WERI-Rb-1 (cell line): Measurements from ENCODE around the gene MGAT5.
"Not testable (repeated sequence)": the region's sequence is repeated elsewhere in the genome, so short reads cannot be mapped to it uniquely, and the experiment has no call there.

ENCODE experiments used
- DNase-seq: peaks from one replicate; pipeline ENCODE4 v3.0.0-alpha.2; 2020
- H3K27ac ChIP-seq: fragments of 250-450 bp; sonication (Bioruptor Pico); 2 replicates; pipeline ENCODE4 v1.5.1; 2020; ENCODE audit warnings: mild to moderate bottlenecking, moderate library complexity
- H3K27me3 ChIP-seq: fragments of 250-450 bp; sonication (Bioruptor Pico); 2 replicates; pipeline ENCODE4 v1.5.1; 2021; ENCODE audit warnings: mild to moderate bottlenecking, low read depth, moderate library complexity; ENCODE audit not compliant: insufficient read depth, severe bottlenecking
- H3K36me3 ChIP-seq: fragments of 250-450 bp; sonication (Bioruptor Pico); 2 replicates; pipeline ENCODE4 v1.5.1; 2020; ENCODE audit warnings: mild to moderate bottlenecking, moderate library complexity
- H3K4me3 ChIP-seq: 2 replicates; pipeline ENCODE4 v1.5.1; 2011; ENCODE audit warnings: low read depth, mild to moderate bottlenecking, control low read depth, low read length
- H3K9me3 ChIP-seq: fragments of 250-450 bp; sonication (Bioruptor Pico); 2 replicates; pipeline ENCODE4 v1.5.1; 2021; ENCODE audit warnings: mild to moderate bottlenecking, moderate library complexity; ENCODE audit not compliant: severe bottlenecking
- TF ChIP-seq, protein P1 (sequence below): IDR thresholded peaks from 2 replicates; pipeline ENCODE4 v1.5.1; 2011; ENCODE audit warnings: low read depth, mild to moderate bottlenecking, control low read depth, inconsistent platforms, low read length

Gene MGAT5

DNA sequence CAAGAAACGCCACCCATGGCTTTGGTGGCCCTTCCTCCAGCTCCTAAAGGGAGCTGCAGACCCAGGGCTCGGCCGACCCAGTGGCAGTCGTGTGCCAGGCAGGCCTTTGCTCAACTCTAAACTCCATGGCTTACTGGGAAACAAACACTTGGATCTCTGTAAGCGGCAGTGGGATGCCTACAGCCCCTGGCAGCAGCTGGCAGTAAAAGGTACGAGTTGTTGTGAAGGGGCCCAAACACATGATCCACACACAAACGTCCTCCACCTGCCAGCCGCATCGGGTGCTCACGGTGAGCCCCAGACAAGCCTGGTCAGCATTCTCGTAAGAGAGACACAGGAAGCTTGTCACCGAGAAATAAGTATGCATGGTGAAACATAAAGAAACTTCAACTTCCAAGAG is 214.9 kb downstream of the MGAT5 start:
- TF ChIP-seq, protein P1, sequence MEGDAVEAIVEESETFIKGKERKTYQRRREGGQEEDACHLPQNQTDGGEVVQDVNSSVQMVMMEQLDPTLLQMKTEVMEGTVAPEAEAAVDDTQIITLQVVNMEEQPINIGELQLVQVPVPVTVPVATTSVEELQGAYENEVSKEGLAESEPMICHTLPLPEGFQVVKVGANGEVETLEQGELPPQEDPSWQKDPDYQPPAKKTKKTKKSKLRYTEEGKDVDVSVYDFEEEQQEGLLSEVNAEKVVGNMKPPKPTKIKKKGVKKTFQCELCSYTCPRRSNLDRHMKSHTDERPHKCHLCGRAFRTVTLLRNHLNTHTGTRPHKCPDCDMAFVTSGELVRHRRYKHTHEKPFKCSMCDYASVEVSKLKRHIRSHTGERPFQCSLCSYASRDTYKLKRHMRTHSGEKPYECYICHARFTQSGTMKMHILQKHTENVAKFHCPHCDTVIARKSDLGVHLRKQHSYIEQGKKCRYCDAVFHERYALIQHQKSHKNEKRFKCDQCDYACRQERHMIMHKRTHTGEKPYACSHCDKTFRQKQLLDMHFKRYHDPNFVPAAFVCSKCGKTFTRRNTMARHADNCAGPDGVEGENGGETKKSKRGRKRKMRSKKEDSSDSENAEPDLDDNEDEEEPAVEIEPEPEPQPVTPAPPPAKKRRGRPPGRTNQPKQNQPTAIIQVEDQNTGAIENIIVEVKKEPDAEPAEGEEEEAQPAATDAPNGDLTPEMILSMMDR: no peak
- Histone ChIP-seq H3K27ac (no peak overlapping the region), H3K27me3 (no peaks in the 10 kb centered on the region), H3K36me3 (no peaks in the 10 kb centered on the region), H3K4me3 (no peak overlapping the region), H3K9me3 (no peaks in the 10 kb centered on the region)
- DNase-seq: no peak

DNA sequence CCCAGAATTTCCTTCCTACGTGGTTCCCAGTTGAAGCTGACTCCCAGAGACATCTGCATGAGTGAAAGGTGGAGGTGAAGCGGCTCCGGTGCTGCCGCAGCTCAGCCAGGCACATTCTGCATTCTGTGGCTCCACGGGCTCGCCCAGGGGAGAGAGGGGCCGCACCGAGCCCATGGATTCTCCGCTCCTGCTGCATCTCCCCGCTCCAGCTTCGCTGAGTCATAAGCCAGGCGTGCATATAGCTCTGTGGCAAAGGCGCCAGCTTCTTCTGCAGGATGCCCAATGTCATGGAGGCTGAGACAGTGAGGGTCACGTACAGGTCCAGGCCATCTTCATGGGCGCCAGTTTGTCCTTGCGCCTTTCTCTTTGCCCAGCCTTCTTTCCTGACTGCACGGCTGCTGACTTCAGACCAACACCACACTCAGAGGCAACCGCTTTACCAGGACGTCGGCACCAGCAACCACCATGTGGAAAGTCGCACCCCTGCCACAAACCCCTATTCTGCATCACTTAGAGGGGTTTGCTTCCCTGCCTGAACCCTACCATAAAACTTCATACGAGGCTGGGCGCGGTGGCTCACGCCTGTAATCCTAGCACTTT is 215.7 kb downstream of the MGAT5 start:
- Histone ChIP-seq H3K9me3 (no peaks in the 10 kb centered on the region), H3K36me3 (no peaks in the 10 kb centered on the region), H3K4me3 (no peak overlapping the region), H3K27me3 (no peaks in the 10 kb centered on the region), H3K27ac (no peak overlapping the region)
- no peak for DNase-seq
- TF ChIP-seq, protein P1: no peak

DNA sequence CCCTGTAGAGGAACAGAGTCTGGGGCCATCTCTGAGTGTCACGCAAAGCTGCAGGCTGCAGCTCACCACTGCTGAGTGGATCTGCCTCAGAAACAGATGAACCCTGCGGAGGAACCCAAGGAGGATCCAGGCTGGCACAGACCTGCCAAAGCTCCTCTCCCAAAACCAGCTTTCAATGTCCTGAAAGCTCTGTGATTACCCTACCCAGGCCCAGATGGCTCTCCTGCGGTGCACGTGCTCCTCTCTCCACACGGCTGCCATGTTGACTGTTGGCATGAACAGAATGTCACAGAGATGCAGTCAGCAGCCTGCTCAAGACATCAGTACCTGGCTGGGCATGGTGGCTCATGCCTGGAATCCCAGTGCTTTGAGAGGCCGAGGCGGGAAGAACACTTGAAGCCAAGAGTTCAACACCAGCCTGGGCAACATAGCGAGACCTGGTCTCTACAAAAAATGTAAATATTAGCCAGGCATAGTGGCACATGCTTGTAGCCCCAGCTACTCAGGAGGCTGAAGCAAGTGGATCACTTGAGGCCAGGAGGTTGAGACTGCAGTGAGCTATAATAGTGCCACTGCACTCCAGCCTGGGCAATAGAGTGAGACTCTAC is 216.8 kb downstream of the MGAT5 start:
- Histone ChIP-seq H3K36me3 (no peaks in the 10 kb centered on the region), H3K27me3 (no peaks in the 10 kb centered on the region), H3K9me3 (no peaks in the 10 kb centered on the region), H3K27ac (no peak overlapping the region), H3K4me3 (no peak overlapping the region)
- no peak for DNase-seq
- TF ChIP-seq, protein P1: no peak

DNA sequence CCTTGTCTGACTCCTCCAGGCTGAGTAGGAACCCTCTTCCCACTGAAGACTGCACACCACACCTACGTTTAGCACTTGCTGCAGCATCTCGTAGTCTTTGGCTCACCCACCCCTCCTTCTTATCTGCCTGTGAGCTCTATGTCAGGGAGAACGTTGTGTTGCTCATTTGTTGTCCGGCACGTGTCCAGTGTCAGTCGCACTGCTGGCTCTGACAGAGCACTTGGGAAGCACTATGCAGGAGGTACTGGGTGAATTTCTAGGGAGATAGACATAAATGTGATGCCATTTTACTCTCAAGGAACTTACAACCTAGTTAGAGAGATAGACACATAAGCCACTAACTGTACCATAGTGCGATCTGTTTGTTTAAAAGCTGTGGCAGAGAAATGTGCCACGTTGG is 223.1 kb downstream of the MGAT5 start:
- H3K36me3 ChIP-seq, H3K27me3 ChIP-seq, H3K4me3 ChIP-seq, H3K27ac ChIP-seq, H3K9me3 ChIP-seq, DNase-seq: not testable (repeated sequence)

DNA sequence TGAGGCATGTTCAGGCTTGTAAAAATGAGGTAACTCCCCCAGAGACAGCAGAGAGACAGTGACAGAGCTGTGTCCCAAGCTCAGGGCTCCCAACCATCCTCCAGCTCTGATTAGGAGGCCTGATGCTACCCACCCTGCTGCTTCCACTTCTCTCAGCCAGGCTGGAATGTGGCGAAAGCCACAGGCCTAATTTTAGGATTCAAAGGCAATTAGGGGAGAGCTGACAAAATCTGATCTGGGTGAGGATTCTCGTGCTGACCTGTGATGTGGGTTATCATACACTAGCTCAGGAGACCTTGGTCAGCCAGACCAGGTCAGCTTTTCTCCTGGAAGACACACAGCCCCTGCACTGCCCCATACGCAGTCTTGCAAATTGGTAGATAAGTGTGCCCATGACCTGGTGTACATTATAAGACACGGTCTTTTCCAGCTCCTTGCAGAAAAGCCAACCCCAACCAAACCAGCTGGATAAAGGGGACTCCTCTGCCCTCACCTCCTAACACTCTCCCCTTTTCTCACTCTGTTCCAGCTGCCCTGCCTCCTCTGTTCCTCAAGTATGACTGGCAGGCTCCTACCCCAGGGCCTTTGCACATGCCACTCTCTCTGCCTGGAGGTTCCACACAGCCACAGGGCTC is 225.9 kb downstream of the MGAT5 start:
- Histone ChIP-seq H3K36me3 (no peaks in the 10 kb centered on the region), H3K27ac (no peak overlapping the region), H3K27me3 (no peaks in the 10 kb centered on the region), H3K9me3 (no peaks in the 10 kb centered on the region), H3K4me3 (no peak overlapping the region)
- DNase-seq: no peak
- TF ChIP-seq, protein P1: no peak

DNA sequence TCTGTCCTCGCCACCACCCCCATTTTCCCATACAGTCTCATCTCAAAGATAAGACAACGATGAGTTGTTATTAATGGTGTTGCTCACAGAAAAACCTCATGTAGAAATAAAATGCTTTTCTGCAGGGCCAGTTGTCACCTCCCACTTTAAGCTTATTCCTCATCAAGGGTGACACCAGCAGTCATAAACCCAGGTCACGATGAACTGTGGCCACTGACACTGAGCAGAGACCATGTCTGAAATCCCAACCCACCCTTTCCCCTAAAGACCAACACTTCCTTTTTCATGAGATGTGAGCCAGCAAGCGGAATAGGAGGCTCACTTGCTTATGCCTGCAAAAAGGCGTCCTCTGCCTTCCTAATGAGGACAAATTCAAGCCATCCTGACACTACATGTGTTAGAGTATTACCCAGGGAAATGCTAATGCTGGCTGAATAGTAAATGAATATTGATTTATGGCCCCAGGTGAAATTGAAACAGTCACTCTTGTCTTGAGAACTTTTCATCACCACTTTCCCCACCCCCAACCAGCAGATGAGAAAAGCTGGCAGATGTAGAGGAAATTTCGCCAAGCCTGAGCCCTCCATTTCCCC is 228.4 kb downstream of the MGAT5 start:
- H3K27ac ChIP-seq: no peak overlapping the region
- DNase-seq: no peak
- H3K9me3 ChIP-seq: no peaks in the 10 kb centered on the region
- H3K4me3 ChIP-seq: no peak overlapping the region
- no peaks in the 10 kb centered on the region for H3K27me3 ChIP-seq
- TF ChIP-seq, protein P1: no peak
- H3K36me3 ChIP-seq: no peaks in the 10 kb centered on the region
